Endometrium (tissue), 2 donors: ENCODE measurements around the gene ATF3.
"Not testable (repeated sequence)": the region's sequence is repeated elsewhere in the genome, so short reads cannot be mapped to it uniquely, and the experiment has no call there.

Experiments
- FAIRE-seq: peaks from 2 replicates; lab custom pipeline; 2012; peaks lifted over from hg19 to GRCh38; lab: Jason Lieb, UNC
- donor health status: control.
- donor health status: control.

Gene ATF3

GRCh38 chr1:212628046-212628445 lies 19.5 kb downstream of the ATF3 start:
- no peak for FAIRE-seq

- no peak for FAIRE-seq
These were observed 20.4 kb downstream of the ATF3 start for GRCh38 chr1:212628813-212629415.

DNA sequence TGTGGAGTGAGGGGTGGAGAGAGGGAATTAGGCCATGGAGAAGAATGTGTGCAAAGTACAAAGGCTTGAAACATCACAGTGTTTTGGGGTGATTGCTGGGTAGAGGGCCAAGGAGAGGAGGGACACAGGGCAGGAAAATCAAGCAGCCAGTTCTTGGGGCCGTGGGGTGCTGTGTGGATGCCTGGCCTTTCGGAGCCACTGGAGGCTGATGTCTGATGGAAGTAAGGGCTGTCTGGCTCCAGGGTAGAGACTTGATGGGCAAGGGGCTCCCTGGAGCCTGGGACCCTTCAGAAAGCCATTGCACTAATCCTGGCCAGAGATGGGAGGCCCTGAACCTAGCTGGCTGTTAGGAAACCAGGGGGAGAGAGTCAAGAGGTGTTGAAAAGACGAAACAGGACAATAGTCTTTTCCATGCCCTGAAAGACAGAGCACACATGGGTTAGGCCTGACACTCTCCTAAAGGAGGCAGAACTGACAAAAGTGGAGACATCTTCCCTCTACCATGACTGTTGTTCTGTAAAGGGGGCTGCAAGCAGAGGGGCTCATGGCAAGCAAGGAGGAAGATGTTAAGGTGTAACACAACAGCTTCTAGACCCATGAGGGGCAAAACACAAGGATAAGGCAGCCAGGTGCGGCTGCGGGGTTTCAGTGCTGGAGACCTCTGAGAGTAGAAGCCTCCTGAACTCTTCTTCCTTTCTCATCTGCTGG lies 21.0 kb downstream of the ATF3 start:
- no peak for FAIRE-seq

DNA sequence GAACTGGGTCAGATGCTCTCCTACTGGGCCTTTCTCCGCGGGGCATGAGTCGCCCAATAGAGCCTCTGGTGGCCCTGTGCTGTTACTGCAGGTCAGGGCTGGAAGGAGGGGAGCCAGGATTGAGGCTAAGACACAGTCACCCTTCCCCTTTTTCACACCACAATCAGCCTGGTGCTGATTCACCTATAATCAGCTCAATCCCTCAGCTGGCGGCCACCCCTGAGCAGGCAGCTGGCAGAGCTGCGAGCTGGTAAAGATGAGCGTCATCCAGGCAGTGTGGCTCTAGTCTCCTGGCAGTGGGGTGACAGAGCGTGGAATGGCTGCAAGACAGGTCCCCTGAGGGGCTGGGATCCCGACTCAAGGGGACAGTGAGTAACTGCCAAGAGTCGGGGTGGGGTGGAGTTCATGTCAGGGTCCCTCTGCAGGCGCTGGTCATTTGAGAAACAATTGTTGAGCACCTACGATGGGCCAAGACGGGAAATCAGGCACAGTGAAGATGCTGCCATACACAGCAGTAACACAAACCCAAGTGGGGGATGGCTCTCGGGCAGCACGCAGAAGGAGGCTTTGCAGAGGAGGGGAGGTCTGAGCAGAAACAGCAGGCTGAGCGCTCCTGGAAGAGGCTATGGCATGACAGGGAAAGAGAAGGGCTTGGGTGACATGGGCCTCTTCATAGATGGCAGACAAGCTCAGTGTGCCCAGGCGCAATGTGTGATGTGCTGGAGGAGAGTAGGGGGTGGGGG lies 21.8 kb downstream of the ATF3 start:
- no peak for FAIRE-seq

GRCh38 chr1:212633161-212633560 lies 24.6 kb downstream of the ATF3 start:
- no peak for FAIRE-seq

DNA sequence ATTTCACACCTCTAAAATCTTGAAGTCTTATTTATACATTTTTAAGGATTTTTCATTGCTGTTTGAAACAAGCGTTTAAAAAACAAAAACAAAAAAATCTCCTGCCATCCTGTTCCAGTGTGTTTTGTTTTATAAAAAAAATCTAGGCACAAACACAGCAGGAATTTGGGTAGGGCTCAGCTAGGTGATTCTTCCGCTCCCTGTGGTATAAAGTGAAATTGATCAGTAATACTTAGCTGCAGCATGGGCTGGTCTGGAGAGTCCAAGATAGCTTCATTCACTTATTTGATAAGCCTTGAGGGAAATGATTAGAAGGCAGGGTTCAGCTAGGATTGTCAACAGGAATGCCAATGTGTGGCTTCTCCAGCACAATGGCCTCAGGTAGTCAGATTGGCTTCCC lies 25.7 kb downstream of the ATF3 start:
- no peak for FAIRE-seq

DNA sequence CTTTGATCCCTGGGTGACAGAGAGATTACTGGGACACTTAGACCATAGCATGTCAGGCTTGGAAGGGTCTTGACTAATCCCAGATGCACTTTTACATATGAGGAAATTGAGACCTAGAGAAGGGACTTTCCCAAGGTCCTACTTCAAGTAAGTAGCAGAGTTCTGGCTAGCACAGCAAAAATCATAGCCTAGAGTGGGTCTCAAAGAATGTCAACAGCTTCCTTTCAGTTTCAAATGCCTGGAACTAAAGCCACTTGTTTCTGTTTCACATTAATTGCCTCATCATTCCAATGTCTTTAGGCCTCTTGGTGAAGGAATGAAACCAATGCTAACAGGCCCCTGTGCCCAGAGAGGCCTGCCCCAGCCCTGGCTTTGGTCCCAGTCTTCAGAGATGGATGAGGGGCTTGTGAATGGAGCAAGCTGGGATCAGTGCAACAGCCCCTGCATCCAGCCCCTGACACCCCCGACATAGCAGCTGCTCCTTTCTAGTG lies 26.6 kb downstream of the ATF3 start:
- FAIRE-seq, result no peak

DNA sequence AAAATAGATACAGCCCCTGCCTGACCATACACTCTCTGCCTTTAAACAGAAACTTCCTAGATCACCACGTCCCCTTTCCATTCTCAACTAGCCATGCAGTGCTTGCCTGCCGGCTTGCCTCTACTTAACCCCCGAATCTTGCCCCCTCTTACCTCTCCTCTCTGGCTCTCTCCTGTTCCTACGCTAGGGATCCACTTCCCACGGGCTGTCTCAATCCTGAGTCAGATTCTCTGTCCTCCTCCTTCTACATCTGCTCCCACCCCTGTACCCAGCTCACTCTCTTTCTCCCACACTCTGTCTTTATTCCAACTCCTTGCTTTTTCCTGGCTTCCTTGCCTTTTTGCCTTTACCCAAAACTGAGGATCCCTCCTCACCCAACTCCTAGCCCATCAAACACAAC lies 29.3 kb downstream of the ATF3 start:
- FAIRE-seq, result no peak

GRCh38 chr1:212638492-212639151 lies 30.1 kb downstream of the ATF3 start:
- no peak for FAIRE-seq

GRCh38 chr1:212639524-212639923 lies 31.0 kb downstream of the ATF3 start:
- not testable (repeated sequence) for FAIRE-seq

GRCh38 chr1:212640223-212640878 lies 31.8 kb downstream of the ATF3 start:
- no peak for FAIRE-seq

GRCh38 chr1:212641956-212642355 lies 33.4 kb downstream of the ATF3 start:
- FAIRE-seq, result no peak

DNA sequence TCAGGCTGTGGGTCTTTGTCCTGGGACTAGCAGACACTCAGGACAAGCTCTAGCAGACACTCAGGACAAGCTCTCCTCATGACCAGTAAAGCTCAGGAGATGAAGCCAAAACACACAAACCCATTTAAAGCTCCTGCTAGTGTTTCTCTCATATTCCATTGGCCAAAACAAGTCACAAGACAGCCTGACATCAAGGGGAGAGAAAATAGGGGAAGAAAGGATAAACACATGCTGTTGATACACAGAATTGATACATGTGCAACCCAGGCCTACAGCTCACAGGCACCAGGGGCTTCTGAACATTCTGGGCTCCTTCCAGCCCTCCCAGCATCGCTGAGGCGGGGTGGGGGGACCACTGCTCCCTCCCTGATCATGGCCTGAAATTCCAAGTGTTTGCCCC lies 35.3 kb downstream of the ATF3 start:
- no peak for FAIRE-seq

DNA sequence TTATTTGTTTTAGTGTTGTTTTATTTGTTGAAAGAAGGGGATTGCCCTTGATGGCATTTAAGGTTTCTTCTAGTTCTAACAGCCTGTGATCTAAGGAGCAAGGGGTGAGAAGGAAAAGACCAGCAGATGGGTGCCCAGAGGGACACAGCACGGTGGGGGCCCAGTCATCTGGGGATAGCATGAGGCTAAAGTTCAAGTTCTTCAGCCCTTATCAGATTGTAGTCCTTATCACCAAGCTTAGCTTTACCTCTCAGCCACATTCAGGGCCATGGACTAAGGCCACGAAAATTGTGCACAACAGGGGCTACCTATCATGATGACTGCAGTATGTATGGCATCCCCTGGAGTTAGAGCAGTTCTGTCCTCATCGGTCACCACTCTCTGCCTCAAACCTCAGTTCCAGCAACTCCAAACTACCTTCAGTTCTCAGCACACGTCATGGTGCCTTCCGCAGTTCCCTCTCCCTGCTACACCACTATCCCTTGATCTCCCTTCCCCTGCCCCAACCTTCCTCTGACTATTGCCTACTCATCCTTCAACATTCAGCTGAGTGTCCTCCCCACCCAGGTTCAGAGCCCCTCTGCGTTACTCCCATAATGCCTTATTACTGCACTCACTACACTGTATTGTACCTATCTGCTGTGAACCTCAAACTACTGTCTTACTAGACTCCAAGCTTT lies 36.4 kb downstream of the ATF3 start:
- FAIRE-seq, result no peak

GRCh38 chr1:212645546-212646543 lies 37.3 kb downstream of the ATF3 start:
- no peak for FAIRE-seq

GRCh38 chr1:212646588-212646987 lies 38.0 kb downstream of the ATF3 start:
- no peak for FAIRE-seq

GRCh38 chr1:212647004-212647403 lies 38.4 kb downstream of the ATF3 start:
- no peak for FAIRE-seq

GRCh38 chr1:212648431-212648830 lies 39.9 kb downstream of the ATF3 start:
- FAIRE-seq, result no peak

- FAIRE-seq, result no peak
These were observed 40.5 kb downstream of the ATF3 start for GRCh38 chr1:212649020-212649419.

DNA sequence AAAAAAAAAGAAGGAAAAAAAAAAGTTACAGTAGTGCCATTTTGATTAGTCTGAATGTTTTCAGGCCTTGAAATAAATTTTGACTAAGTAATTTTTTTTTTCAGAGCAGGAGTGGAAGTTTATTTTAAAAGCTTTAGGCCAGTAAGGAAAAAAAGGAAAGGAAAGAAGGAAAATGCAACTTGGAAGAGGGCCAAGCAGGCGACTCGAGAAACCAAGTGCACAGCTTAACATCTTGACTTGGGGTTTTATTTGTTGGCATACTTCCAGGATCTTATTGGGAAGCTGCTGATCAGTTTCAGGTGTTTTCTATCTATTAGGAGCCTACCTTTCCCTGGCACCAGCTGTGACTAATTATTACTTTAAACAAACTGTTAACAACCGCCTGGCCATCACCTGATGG lies 41.7 kb downstream of the ATF3 start:
- FAIRE-seq, result no peak
